HFF-Myc (cell line): ENCODE results near the gene CD2.

ENCODE experiments used
- DNase-seq: peaks from one replicate; pipeline ENCODE4 v3.0.0-alpha.2; 2011; ENCODE audit warnings: low read depth; ENCODE audit errors: extremely low read depth
- H3K4me3 ChIP-seq: replicated peaks from 2 replicates; pipeline ENCODE4 v1.5.1; 2011; ENCODE audit warnings: low read depth, mild to moderate bottlenecking, control low read depth, low read length
- CTCF ChIP-seq: IDR thresholded peaks from 2 replicates; pipeline ENCODE4 v1.5.1; 2012; ENCODE audit warnings: mild to moderate bottlenecking, low read depth, low read length, control low read depth; ENCODE audit errors: missing control alignments

CD2 gene

GRCh38 chr1:116777831-116778830, 23.9 kb downstream of the CD2 start:
- no peak overlapping the region for H3K4me3 ChIP-seq
- DNase-seq = peak; percentile 81
- TF ChIP-seq CTCF = no peak

- H3K4me3 ChIP-seq = no peak overlapping the region
- TF ChIP-seq CTCF = no peak
- no peak for DNase-seq
Measured at GRCh38 chr1:116781034-116781433, 26.8 kb downstream of the CD2 start.

GRCh38 chr1:116785006-116785405, 30.8 kb downstream of the CD2 start:
- DNase-seq = no peak
- H3K4me3 ChIP-seq = no peak overlapping the region
- TF ChIP-seq CTCF = no peak

- no peak for TF ChIP-seq CTCF
- DNase-seq = no peak
- no peak overlapping the region for H3K4me3 ChIP-seq
Measured at GRCh38 chr1:116786049-116786448, 31.8 kb downstream of the CD2 start.

- no peak for DNase-seq
- H3K4me3 ChIP-seq = no peak overlapping the region
- TF ChIP-seq CTCF = no peak
Measured at GRCh38 chr1:116791727-116792126, 37.5 kb downstream of the CD2 start.

GRCh38 chr1:116793357-116793935, 39.2 kb downstream of the CD2 start:
- no peak for DNase-seq
- no peak overlapping the region for H3K4me3 ChIP-seq
- no peak for TF ChIP-seq CTCF
